GM12891 (cell line): ENCODE measurements around the gene MSLN.
"Not testable (repeated sequence)": the region's sequence is repeated elsewhere in the genome, so short reads cannot be mapped to it uniquely, and the experiment has no call there.

Source experiments
- DNase-seq: peaks from one replicate; pipeline ENCODE4 v3.0.0; 2011; ENCODE audit warnings: low spot score; ENCODE audit not compliant: insufficient read length
- FAIRE-seq: peaks from 2 replicates; lab custom pipeline; 2011; peaks lifted over from hg19 to GRCh38; lab: Jason Lieb, UNC
- PAX5 ChIP-seq: IDR thresholded peaks from 2 replicates; pipeline ENCODE4 v1.6.1; 2011; ENCODE audit warnings: low read length, moderate library complexity, mild to moderate bottlenecking; ENCODE audit not compliant: insufficient read depth, severe bottlenecking
- POLR2A ChIP-seq: IDR thresholded peaks from 2 replicates; pipeline ENCODE4 v1.6.1; 2011; ENCODE audit warnings: low read depth, low read length, control low read depth
- POLR2AphosphoS5 ChIP-seq: IDR thresholded peaks from 2 replicates; pipeline ENCODE4 v1.6.1; 2011; ENCODE audit warnings: low read depth, low read length, control low read depth
- POU2F2 ChIP-seq: IDR thresholded peaks from 2 replicates; pipeline ENCODE4 v1.6.1; 2011; ENCODE audit warnings: low read depth, mild to moderate bottlenecking, control low read depth, low read length, moderate library complexity
- SPI1 ChIP-seq: IDR thresholded peaks from 2 replicates; pipeline ENCODE4 v1.6.1; 2011; ENCODE audit warnings: low read depth, low read length, control low read depth
- TAF1 ChIP-seq: IDR thresholded peaks from 2 replicates; pipeline ENCODE4 v1.6.1; 2011; ENCODE audit warnings: low read depth, low read length, control low read depth

MSLN gene

DNA sequence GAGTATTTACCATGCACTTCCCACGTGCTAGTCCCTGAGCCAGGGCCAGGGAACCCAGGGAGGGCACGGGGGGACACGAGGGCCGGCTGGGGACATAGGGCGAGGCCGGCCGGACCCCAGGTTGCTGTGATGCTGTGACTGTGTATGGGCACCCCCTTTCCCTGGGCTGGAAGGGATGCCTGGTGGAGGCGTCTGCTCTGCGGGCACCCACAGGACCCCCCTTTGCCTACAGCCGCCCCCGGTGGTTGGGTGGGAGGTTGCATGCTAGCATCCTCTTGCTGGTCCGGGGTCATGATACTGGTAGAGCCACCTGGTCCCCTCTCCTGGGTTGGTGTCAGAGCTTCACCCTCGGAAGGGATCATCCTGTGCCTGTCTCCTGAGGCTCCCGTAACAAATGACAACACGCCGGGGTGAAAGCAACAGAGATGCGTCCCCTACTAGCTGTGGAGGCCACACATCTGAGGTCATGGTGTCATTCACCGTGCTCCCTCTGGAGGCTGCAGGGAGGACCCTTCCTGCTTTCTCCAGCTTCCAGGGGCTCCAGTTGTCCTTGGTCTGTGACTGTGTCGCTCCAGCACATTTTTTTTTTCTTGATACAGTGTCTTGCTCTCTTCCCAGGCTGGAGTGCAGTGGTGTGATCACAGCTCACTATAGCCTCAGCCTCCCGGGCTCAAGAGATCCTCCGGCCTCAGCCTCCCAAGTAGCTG lies 16.6 kb upstream of the MSLN start:
- TF ChIP-seq SPI1: no peak
- TF ChIP-seq POU2F2: no peak
- no peak for TF ChIP-seq TAF1
- no peak for TF ChIP-seq POLR2A
- no peak for TF ChIP-seq PAX5
- DNase-seq: no peak
- no peak for FAIRE-seq

DNA sequence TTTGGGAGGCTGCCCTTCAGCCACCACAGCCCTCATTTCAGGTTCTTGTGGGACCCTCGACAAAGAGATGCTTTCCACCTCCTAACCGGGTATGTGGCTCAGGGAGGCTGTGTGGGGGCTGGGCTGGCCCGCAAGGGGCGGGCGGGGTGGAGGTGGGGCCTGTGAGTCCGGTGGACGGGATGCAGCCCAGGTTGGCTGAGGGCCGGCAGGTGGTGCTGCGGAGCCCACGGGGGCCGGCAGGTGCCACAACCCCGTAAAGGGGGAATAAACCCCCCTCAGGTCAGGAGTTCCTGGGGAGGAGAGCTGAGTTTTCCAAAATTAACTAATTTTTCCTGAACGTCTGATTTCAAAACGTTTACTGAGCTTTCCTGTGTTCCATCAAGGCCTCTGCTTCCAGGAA lies 14.8 kb upstream of the MSLN start:
- DNase-seq: peak; percentile 75
- TF ChIP-seq POLR2A (no peak), POU2F2 (no peak), TAF1 (no peak), SPI1 (no peak), POLR2AphosphoS5 (no peak), PAX5 (no peak)
- FAIRE-seq: no peak

DNA sequence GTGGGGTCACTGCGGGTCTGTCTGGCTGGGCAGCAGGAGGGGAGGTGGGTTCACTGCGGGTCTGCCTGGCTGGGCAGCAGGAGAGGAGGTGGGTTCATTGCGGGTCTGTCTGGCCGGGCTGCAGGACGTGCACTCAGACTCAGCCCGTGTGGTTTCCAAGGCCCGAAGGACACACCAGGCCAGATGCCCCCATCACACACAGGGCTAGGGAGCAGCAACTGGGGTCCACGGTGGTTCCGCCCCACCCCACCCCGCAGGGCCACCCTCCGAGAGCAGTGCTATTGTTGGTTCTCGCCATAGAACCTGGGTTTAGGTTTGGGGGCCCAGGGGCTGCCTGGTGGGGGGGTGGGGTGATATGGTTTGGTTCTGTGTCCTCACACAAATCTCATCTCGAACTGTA lies 13.9 kb upstream of the MSLN start:
- no peak for DNase-seq
- TF ChIP-seq POLR2A (no peak), POLR2AphosphoS5 (no peak), TAF1 (no peak), SPI1 (no peak), POU2F2 (no peak), PAX5 (no peak)
- FAIRE-seq: no peak

DNA sequence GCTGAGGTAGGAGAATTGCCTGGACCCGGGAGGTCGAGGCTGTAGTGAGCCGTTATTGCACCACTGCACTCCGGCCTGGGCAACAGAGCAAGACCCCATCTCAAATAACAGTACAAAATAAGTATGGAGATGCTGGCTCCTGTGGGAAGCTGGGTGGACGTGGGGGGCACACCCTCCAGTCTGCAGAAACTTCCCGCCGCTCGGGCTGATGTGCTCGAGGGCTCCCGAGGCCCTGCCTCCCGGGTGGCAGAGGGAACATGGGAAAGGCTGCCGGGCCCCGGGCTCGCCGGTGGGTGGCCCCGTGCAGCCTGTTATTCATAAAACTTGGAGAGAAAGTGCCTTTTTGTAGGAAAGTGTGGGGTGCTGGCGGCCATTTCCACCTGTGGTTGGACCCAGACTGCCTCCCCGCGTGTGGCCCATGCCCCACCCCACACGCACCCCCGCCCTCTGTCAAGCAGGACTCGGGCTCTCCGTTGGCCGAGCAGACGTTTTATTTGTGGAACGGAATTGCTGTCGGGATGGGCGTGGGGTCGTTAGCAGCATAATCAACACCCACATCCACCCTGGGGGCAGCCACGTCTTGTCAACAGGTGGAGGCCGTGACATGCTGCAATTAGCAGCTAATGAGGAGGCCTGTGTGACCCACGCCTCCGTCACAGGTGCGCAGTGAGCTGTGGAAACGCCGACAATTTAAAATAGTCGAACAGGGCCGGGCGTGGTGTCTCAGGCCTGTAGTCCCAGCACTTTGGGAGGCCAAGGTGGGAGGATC lies 12.4 kb upstream of the MSLN start:
- DNase-seq (no peak), FAIRE-seq (no peak)
- TF ChIP-seq PAX5: no peak
- TF ChIP-seq POLR2A: no peak
- no peak for TF ChIP-seq POU2F2
- no peak for TF ChIP-seq SPI1
- no peak for TF ChIP-seq POLR2AphosphoS5
- TF ChIP-seq TAF1: no peak

DNA sequence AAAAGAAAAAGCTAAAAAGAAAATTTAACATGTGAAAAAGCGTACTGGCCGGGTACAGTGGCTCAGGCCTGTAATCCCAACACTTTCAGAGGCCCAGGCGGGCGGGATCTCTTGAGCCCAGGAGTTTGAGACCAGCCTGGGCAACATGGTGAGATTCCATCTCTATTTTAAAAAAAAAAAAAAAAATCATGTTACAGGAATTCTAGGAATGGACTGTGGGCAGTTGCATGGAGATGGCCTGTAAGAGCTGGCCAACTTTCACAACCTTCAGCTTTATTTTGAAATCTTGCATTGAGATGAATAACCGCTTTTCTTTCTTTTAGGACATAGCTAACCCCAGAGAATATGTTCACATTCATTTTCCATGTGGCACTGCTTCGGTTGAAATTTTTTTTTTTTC lies 11.5 kb upstream of the MSLN start:
- FAIRE-seq (no peak), DNase-seq (no peak)
- TF ChIP-seq POU2F2 (no peak), POLR2A (no peak), TAF1 (no peak), PAX5 (no peak)

DNA sequence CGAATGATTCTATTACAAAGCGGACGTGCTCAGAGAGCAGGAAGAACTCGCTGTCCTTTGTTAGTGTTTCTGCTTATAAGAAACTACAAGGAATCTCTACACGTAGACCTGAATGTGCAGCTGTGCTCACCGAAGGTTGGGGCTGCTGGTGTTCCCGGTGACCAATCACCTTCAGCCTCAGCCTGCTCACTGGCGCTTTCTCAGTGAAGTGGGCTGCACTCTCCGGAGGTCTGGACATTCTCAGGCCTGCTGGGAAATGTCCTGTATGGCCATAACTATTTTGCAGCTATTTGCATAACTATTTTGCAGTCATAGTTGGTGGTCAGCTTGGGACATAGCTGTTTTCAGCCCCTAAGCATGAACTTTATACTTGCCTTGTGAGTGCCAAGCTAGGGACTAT lies 10.0 kb upstream of the MSLN start:
- FAIRE-seq (no peak), DNase-seq (no peak)
- TF ChIP-seq POLR2AphosphoS5: no peak

DNA sequence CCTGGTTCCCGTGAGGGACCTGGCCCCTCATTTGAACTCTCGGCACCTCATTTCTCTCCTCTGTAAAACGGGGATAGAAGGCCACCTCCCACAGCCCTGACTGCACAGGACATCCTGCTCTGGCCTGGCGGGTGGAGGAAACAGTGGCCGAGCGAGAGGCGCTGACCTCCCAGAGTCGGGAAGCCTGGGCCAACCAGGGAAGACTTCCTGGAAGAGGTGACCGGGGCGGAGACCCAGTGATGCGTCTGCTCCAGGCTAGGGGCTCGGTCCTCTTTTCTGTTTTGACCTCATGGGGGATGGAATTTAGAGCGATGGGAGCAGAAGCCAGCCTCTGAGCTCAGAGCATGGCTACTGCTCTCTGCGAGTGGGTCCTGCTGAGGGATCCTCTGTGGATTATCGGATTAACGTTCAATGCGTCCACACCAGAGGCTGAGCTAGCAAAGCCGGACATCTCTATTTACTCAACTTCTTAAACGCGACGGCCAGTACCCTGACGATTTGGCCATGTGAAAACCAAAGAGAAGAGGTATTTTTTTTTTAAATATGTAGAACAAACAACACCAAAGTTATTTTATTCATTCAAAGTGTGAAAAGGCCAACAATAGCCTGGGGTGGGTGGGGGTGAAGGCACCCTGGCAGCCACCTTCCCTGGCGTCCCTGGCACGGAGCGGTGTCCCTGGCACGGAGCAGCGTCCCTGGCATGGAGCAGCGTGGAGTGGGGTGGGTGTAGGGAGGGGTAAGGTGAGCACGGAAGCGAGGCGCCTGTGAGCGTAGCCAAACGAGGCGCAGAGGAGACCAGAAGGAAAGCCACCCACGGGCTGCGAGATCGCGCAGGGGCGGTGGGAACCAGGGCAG lies 9.2 kb upstream of the MSLN start:
- TF ChIP-seq POU2F2 (no peak), PAX5 (no peak), POLR2A (no peak), POLR2AphosphoS5 (no peak), SPI1 (no peak), TAF1 (no peak)
- FAIRE-seq (no peak), DNase-seq (no peak)

DNA sequence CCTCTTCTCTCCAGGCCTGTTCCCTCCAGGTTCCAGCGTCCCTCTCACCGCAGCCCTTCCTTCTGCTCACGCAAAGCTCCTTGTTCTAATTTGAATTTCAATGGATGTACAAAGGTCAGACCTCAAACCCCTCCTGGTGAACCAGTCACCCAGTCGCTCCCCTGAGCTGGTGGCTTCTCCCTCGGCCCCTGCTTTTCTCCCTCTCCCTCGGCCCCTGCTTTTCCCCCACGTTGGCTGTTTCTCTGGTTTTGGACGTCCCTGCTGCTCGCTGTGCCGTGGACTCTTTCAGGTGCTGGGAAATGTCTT lies 8.6 kb upstream of the MSLN start:
- no peak for DNase-seq
- no peak for FAIRE-seq
- TF ChIP-seq PAX5: no peak
- no peak for TF ChIP-seq POLR2A
- TF ChIP-seq POLR2AphosphoS5: no peak
- TF ChIP-seq SPI1: no peak

DNA sequence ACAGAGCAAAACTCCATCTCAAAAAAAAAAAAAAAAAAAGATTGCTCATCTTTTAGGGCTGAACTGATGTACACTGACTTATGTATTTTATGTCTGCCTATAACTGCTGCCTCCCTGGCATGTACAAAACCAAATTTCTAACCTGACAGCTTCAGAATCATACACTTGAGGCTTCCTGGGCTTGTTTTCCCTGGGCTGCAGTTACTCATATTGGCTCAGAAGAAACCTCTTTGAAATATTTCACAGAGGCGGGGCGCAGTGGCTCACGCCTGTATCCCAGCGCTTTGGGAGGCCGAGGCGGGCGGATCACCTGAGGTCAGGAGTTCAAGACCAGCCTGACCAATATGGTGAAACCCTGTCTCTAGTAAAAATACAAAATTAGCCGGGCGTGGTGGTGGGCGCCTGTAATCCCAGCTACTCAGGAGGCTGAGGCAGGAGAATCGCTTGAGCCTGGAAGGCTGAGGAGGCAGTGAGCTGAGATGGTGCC lies 6.4 kb upstream of the MSLN start:
- not testable (repeated sequence) for DNase-seq, FAIRE-seq

DNA sequence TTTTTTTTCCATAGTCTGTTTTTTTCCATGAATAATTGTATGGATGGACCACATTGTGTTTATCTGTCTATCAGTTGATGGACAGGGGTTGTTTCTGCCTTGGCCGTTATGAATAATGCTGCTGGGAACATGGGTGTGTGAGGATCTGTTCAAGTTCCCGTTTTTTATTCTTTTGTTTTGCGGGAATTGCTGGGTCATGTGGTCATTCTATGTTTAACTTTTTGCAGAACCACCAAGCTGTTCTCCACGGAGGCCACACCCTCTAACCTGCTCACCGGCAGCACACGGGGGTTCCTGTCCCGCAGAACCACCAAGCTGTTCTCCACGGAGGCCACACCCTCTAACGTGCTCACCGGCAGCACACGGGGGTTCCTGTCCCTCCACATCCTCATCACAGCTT lies 5.9 kb upstream of the MSLN start:
- no peak for DNase-seq
- FAIRE-seq: no peak
- no peak for TF ChIP-seq POU2F2
- no peak for TF ChIP-seq POLR2AphosphoS5
- TF ChIP-seq PAX5: no peak
- no peak for TF ChIP-seq TAF1
- TF ChIP-seq POLR2A: no peak
- no peak for TF ChIP-seq SPI1
